CD14-positive monocyte (primary cell): ENCODE measurements around the gene CACNA1G. TPM values are rescaled to one million over a fixed set of nuclear protein-coding genes. Genes with fewer than 3 reads are reported as not detected.

Source experiments
- DNase-seq, 3 donors: peaks; one replicate each; pipeline ENCODE4 v3.0.0-alpha.2; 2011 to 2022
- H2AFZ ChIP-seq: 2 replicates; pipeline ENCODE4 v1.6.0; 2012; ENCODE audit warnings: mild to moderate bottlenecking, low read depth, low read length, inconsistent platforms; ENCODE audit not compliant: insufficient read depth, poor library complexity, severe bottlenecking
- H3K27ac ChIP-seq, 2 donors: 1 replicate in 1 of 2; 2 replicates in 1 of 2; pipeline ENCODE4 v1.5.1; 2012 to 2013; ENCODE audit warnings: low read length in 2 of 2, control low read depth in 1 of 2, inconsistent platforms in 1 of 2, low read depth in 1 of 2, mild to moderate bottlenecking in 1 of 2
- H3K27me3 ChIP-seq, 2 donors: one replicate each; pipeline versions ENCODE4 v1.6.0 to v1.6.1; 2011 to 2013; ENCODE audit warnings: low read length in 2 of 2; ENCODE audit not compliant: control insufficient read depth in 2 of 2, insufficient read depth in 2 of 2
- H3K36me3 ChIP-seq, 2 donors: replicated peaks in 1 of 2; 1 replicate in 1 of 2; 2 replicates in 1 of 2; pipeline versions ENCODE4 v1.5.1 to v1.6.1; 2012 to 2013; ENCODE audit warnings: low read length in 2 of 2, control low read depth in 1 of 2, inconsistent platforms in 1 of 2, mild to moderate bottlenecking in 1 of 2; ENCODE audit not compliant: insufficient read depth in 2 of 2, control insufficient read depth in 1 of 2
- H3K4me1 ChIP-seq, 2 donors: 1 replicate in 1 of 2; 2 replicates in 1 of 2; pipeline versions ENCODE4 v1.5.1 to v1.6.1; 2012 to 2013; ENCODE audit warnings: low read length in 2 of 2, control low read depth in 1 of 2, inconsistent platforms in 1 of 2, mild to moderate bottlenecking in 1 of 2, moderate library complexity in 1 of 2; ENCODE audit not compliant: insufficient read depth in 2 of 2, control insufficient read depth in 1 of 2
- H3K4me2 ChIP-seq: replicated peaks from 2 replicates; pipeline ENCODE3; 2012; ENCODE audit warnings: low read length, moderate library complexity, mild to moderate bottlenecking; ENCODE audit not compliant: poor library complexity, severe bottlenecking; ENCODE audit errors: extremely low read depth
- H3K4me3 ChIP-seq, 3 experiments: fragments of 200-600 bp in 1 of 3; sonication (generic) in 1 of 3; replicated peaks in 1 of 3; 1 replicate in 2 of 3; 2 replicates in 1 of 3; pipeline ENCODE4 v1.5.1; 2011 to 2013; ENCODE audit warnings: low read length in 3 of 3, mild to moderate bottlenecking in 3 of 3, control low read depth in 2 of 3, low read depth in 2 of 3, inconsistent platforms in 1 of 3, moderate library complexity in 1 of 3
- H3K79me2 ChIP-seq: 2 replicates; pipeline ENCODE4 v1.6.0; 2012; ENCODE audit warnings: mild to moderate bottlenecking, control low read depth, inconsistent platforms, low read length, moderate library complexity; ENCODE audit not compliant: insufficient read depth
- H3K9ac ChIP-seq: 2 replicates; pipeline ENCODE4 v1.6.0; 2017; ENCODE audit warnings: low read length, mild to moderate bottlenecking; ENCODE audit not compliant: insufficient read depth, poor library complexity, severe bottlenecking
- H3K9me3 ChIP-seq, 2 donors: replicated peaks in 1 of 2; 1 replicate in 1 of 2; 2 replicates in 1 of 2; pipeline versions ENCODE4 v1.5.1 to v1.6.1; 2012 to 2013; ENCODE audit warnings: low read length in 2 of 2, control low read depth in 1 of 2; ENCODE audit not compliant: control insufficient read depth in 1 of 2, insufficient read depth in 1 of 2
- H4K20me1 ChIP-seq: 2 replicates; pipeline ENCODE4 v1.6.0; 2012; ENCODE audit warnings: mild to moderate bottlenecking, low read length, control low read depth, moderate library complexity; ENCODE audit not compliant: insufficient read depth
- H3K27ac Mint-ChIP-seq, 7 donors: one replicate each; pipeline ENCODE4 v1.8.0; 2020; ENCODE audit warnings: mild to moderate bottlenecking in 7 of 7, mixed read lengths in 7 of 7, moderate library complexity in 6 of 7, inconsistent platforms in 2 of 7
- H3K27me3 Mint-ChIP-seq, 3 donors: one replicate each; pipeline ENCODE4 v1.8.0; 2021 to 2022; ENCODE audit warnings: low read depth in 3 of 3, mild to moderate bottlenecking in 3 of 3, mixed read lengths in 3 of 3, moderate library complexity in 3 of 3, inconsistent platforms in 1 of 3
- H3K36me3 Mint-ChIP-seq, 2 donors: one replicate each; pipeline ENCODE4 v1.8.0; 2020; ENCODE audit warnings: mixed read lengths in 2 of 2, inconsistent platforms in 1 of 2, mild to moderate bottlenecking in 1 of 2
- H3K4me1 Mint-ChIP-seq: one replicate; pipeline ENCODE4 v1.8.0; 2020; ENCODE audit warnings: mild to moderate bottlenecking, mixed read lengths
- H3K4me3 Mint-ChIP-seq, 2 donors: one replicate each; pipeline ENCODE4 v1.8.0; 2020; ENCODE audit warnings: mild to moderate bottlenecking in 2 of 2, mixed read lengths in 2 of 2, moderate library complexity in 1 of 2
- H3K9me3 Mint-ChIP-seq, 7 donors: one replicate each; pipeline ENCODE4 v1.8.0; 2020 to 2022; ENCODE audit warnings: mixed read lengths in 7 of 7, mild to moderate bottlenecking in 6 of 7, moderate library complexity in 6 of 7, inconsistent platforms in 2 of 7
- CTCF ChIP-seq: fragments of 200-600 bp; IDR thresholded peaks from one replicate; pipeline ENCODE4 v1.8.0; 2022; ENCODE audit warnings: antibody characterized with exemption, mild to moderate bottlenecking
- WGBS: methylation state at CpG from one replicate; pipeline ENCODE4 v1.1.5; 2013; ENCODE audit warnings: missing lambda C conversion rate; ENCODE audit not compliant: insufficient coverage; 5-methylcytosine and 5-hydroxymethylcytosine counted together
- intact Hi-C, 2 donors: fragments of 100-400 bp; cut with micrococcal nuclease; formaldehyde crosslinking; loops; one replicate each; pipeline versions ENCODE4 v1.15.0 to v1.15.1; 2023
- polyA plus RNA-seq, 3 donors: library from polyadenylated mRNA; depleted of rRNA in 1 of 3; unstranded in 2 of 3; stranded (reverse) in 1 of 3; fragments of 300-500 nt in 2 of 3; fragments of >200 nt in 1 of 3; fragmentation: Illumina TruSeq in 2 of 3; gene quantifications; 1 replicate in 2 of 3; 2 replicates in 1 of 3; pipeline ENCODE4 v1.2.3, GENCODE V29; 2012 to 2021

CACNA1G gene
- polyA plus RNA-seq, 3 donors: 0.03 TPM; not detected in 2

GRCh38 chr17:50661795-50662391 lies 101.4 kb downstream of the CACNA1G start:
- H3K9ac ChIP-seq: peak overlapping the region; percentile 55
- H3K4me2 ChIP-seq: peak overlapping the region; percentile 59
- no peaks in the 10 kb centered on the region for H3K9me3 ChIP-seq
- H3K4me3 ChIP-seq: peak overlapping the region in 1 of 3 experiments; percentile 51
- H3K79me2 ChIP-seq: no peaks in the 10 kb centered on the region
- Mint-ChIP-seq H3K27ac (peak overlapping the region; percentile 82 to 97 (median 95)), H3K36me3 (peaks cover 2 to 7% of the 10 kb centered on the region in 2 donors), H3K27me3 (peaks cover 0 to 10% (median 2%) of the 10 kb centered on the region in 3 donors), H3K4me3 (peak overlapping the region; percentile 52 to 85), H3K9me3 (no peaks in the 10 kb centered on the region), H3K4me1 (peaks cover 46% of the 10 kb centered on the region)
- no peaks in the 10 kb centered on the region for H3K36me3 ChIP-seq
- no peaks in the 10 kb centered on the region for H3K27me3 ChIP-seq
- no peak for TF ChIP-seq CTCF
- H2AFZ ChIP-seq: no peak overlapping the region
- WGBS: 31% methylated on average over 9 of the region's 9 CpGs
- peak overlapping the region; percentile 82 to 87 for H3K27ac ChIP-seq
- no peaks in the 10 kb centered on the region for H4K20me1 ChIP-seq
- DNase-seq: peak; percentile 72 to 95 (median 89)
- intact Hi-C loops: no loop called here
- peaks cover 32 to 45% of the 10 kb centered on the region in 2 donors for H3K4me1 ChIP-seq

DNA sequence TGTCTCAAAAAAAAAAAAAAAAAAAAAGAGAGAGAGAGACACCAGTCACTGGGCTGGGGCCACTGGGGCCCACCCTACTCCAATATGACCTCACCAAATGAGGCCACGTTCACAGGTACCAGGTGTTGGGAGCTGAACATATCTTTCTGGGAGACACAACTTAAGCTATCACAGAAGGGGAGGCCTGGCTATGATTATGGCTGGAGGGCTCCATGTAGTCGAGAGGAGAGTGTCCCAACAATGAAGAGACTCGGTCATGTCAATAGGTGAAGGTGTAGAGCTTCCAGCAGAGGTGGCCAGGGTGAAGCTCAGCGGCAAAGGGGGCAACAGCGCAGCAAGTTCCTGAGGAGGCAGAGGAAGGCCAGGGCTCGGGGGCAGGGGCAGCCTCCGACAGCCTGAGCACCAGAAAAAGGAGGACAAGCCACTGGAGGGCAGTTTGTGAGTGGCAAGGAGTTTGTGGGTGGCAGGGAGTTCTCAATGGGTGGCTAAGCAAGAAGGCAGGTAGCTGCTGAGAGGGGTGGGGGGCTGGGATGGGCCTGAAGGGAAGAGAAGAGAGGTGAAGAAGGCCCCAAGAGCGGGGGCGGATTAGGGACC lies 102.2 kb downstream of the CACNA1G start:
- H3K79me2 ChIP-seq: no peaks in the 10 kb centered on the region
- Mint-ChIP-seq H3K36me3 (peaks cover 0 to 2% of the 10 kb centered on the region in 2 donors), H3K4me1 (peaks cover 46% of the 10 kb centered on the region), H3K27ac (peak overlapping the region in 3 of 7 donors; percentile 30 to 82 (median 65)), H3K9me3 (no peaks in the 10 kb centered on the region), H3K4me3 (no peak overlapping the region), H3K27me3 (peaks cover 0 to 8% (median 2%) of the 10 kb centered on the region in 3 donors)
- no peak for DNase-seq
- no peak overlapping the region for H3K9ac ChIP-seq
- no peaks in the 10 kb centered on the region for H3K9me3 ChIP-seq
- no peak overlapping the region for H3K4me3 ChIP-seq
- H4K20me1 ChIP-seq: no peaks in the 10 kb centered on the region
- intact Hi-C loops: no loop called here
- H3K4me2 ChIP-seq: no peak overlapping the region
- peaks cover 32 to 46% of the 10 kb centered on the region in 2 donors for H3K4me1 ChIP-seq
- peak overlapping the region in 1 of 2 donors; percentile 87 for H3K27ac ChIP-seq
- no peaks in the 10 kb centered on the region for H3K36me3 ChIP-seq
- no peak for TF ChIP-seq CTCF
- H3K27me3 ChIP-seq: no peaks in the 10 kb centered on the region
- no peak overlapping the region for H2AFZ ChIP-seq
- WGBS: 94% methylated on average over 8 of the region's 9 CpGs
